NOMO-1 (cell line): ENCODE results near the gene PTPN13.
"Not testable (repeated sequence)": the region's sequence is repeated elsewhere in the genome, so short reads cannot be mapped to it uniquely, and the experiment has no call there.

Experiments
- DNase-seq, 2 experiments: peaks; one replicate each; lab custom pipeline; 2025; ENCODE audit not compliant: unreplicated experiment in 2 of 2; lab: John Stamatoyannopoulos, UW

Gene PTPN13

GRCh38 chr4:86704601-86705000 lies 110.5 kb downstream of the PTPN13 start:
- no peak for DNase-seq

- no peak for DNase-seq
These were observed 112.9 kb downstream of the PTPN13 start for GRCh38 chr4:86706923-86707597.

- DNase-seq = no peak
These were observed 123.5 kb downstream of the PTPN13 start for GRCh38 chr4:86717651-86718050.

- DNase-seq = no peak
These were observed 124.0 kb downstream of the PTPN13 start for GRCh38 chr4:86718152-86718551.

GRCh38 chr4:86719149-86719548 lies 125.0 kb downstream of the PTPN13 start:
- DNase-seq = not testable (repeated sequence)

GRCh38 chr4:86720508-86721068 lies 126.5 kb downstream of the PTPN13 start:
- DNase-seq = no peak

- DNase-seq = no peak
These were observed 127.3 kb downstream of the PTPN13 start for GRCh38 chr4:86721412-86721811.

GRCh38 chr4:86730310-86730709 lies 136.2 kb downstream of the PTPN13 start:
- DNase-seq = no peak

GRCh38 chr4:86737244-86737643 lies 143.1 kb downstream of the PTPN13 start:
- no peak for DNase-seq

- no peak for DNase-seq
These were observed 147.7 kb downstream of the PTPN13 start for GRCh38 chr4:86741846-86742245.

- no peak for DNase-seq
These were observed 150.5 kb downstream of the PTPN13 start for GRCh38 chr4:86744570-86744969.

- no peak for DNase-seq
These were observed 155.0 kb downstream of the PTPN13 start for GRCh38 chr4:86749121-86749520.

GRCh38 chr4:86755388-86755787 lies 161.3 kb downstream of the PTPN13 start:
- no peak for DNase-seq

- no peak for DNase-seq
These were observed 163.4 kb downstream of the PTPN13 start for GRCh38 chr4:86757468-86757867.

GRCh38 chr4:86759298-86759697 lies 165.2 kb downstream of the PTPN13 start:
- DNase-seq = no peak

- no peak for DNase-seq
These were observed 168.5 kb downstream of the PTPN13 start for GRCh38 chr4:86762649-86763048.

GRCh38 chr4:86769794-86770193 lies 175.7 kb downstream of the PTPN13 start:
- no peak for DNase-seq

GRCh38 chr4:86771141-86771540 lies 177.0 kb downstream of the PTPN13 start:
- no peak for DNase-seq

- no peak for DNase-seq
These were observed 180.9 kb downstream of the PTPN13 start for GRCh38 chr4:86775061-86775460.

- DNase-seq = no peak
These were observed 184.1 kb downstream of the PTPN13 start for GRCh38 chr4:86778175-86778574.

GRCh38 chr4:86788826-86789225 lies 194.7 kb downstream of the PTPN13 start:
- no peak for DNase-seq

- DNase-seq = no peak
These were observed 197.0 kb downstream of the PTPN13 start for GRCh38 chr4:86791126-86791525.

- DNase-seq = no peak
These were observed 215.7 kb downstream of the PTPN13 start for GRCh38 chr4:86809809-86810208.
